SIG-M5 treated with dmso at 0.1 percent for 504 hours (cell line): Measurements from ENCODE around the gene GAGE10.

ENCODE experiments used
- DNase-seq: peaks from one replicate; lab custom pipeline; 2025; ENCODE audit not compliant: unreplicated experiment; lab: John Stamatoyannopoulos, UW

GAGE10 gene, protein sequence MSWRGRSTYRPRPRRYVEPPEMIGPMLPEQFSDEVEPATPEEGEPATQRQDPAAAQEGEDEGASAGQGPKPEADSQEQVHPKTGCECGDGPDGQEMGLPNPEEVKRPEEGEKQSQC

DNA sequence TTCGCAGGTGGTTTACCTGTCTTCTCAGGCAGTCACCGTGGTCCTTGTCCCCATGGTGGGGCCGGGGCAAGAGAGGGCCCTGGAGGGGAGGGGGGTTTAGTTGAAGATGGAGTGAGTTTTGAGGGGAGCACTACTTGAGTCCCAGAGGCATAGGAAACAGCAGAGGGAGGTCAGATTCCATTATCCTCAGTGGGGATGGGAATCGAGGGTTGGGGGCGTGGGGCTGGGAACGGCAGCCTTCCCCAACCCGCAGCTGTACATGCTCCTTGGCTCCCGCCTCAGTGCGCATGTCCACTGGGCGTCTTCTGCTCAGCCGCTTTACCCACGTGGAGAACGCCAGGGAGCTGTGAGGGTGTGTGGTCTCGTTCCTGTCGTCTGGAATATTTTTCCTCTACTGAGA, at the start of gene GAGE10:
Gene GAGE10, plus strand, starts transcription at position 301 of the 400 bp plus-strand sequence. CDS start 1,214 bp downstream, outside the sequence.
- DNase-seq = no peak

DNA sequence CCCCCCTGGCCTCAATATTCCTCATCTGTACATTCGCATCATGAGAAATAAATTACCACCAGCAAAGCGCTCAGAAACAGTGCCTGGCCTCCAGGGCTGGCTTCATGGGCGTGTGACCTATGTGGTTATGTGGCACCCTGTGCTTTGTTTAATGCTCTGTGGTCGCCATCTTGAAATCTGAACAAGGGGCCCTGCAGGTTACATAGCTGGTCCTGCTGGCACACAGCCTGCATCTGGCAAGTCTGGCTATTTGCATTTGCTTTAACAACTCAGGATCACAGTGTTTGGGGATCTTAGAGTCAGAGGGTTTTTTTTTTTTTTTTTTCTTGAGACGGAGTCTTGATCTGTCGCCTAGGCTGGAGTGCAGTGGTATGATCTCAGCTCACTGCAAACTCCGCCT, 48.8 kb upstream of the GAGE10 start:
- no peak for DNase-seq

DNA sequence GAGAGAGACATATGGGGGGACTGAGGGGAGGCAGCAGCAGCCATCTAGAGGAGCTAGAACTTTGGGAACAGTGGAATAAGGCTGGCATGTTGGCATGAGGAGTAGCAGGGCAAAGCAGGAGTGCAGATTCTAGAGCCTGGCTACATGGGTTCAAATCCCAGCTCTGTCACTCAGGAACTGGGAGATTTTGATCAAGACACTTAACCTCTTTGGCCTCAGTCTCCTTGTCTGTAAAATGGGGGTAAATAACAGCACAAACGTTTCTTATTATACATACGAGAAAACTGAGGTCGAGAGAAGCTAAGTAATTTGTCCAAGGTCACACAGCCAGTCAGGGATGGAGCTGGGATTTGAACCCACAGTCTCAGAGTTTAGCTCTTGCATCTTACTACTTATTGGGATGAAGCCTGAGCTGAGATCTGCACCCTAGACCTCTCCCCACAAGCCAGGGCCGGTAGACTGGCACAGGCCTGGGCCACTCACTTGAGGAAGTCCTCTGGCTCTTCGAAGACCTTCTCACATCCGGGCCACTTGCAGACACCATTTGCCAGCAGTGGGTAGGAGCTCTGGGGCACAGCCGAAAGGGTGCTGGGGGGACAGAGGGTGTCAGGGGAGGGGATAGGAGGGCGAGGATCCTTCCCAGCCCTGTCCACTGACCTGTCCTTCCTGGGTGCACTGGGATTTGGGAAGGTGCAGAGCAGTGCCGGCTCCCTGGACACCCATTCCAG, 47.0 kb upstream of the GAGE10 start:
- no peak for DNase-seq

DNA sequence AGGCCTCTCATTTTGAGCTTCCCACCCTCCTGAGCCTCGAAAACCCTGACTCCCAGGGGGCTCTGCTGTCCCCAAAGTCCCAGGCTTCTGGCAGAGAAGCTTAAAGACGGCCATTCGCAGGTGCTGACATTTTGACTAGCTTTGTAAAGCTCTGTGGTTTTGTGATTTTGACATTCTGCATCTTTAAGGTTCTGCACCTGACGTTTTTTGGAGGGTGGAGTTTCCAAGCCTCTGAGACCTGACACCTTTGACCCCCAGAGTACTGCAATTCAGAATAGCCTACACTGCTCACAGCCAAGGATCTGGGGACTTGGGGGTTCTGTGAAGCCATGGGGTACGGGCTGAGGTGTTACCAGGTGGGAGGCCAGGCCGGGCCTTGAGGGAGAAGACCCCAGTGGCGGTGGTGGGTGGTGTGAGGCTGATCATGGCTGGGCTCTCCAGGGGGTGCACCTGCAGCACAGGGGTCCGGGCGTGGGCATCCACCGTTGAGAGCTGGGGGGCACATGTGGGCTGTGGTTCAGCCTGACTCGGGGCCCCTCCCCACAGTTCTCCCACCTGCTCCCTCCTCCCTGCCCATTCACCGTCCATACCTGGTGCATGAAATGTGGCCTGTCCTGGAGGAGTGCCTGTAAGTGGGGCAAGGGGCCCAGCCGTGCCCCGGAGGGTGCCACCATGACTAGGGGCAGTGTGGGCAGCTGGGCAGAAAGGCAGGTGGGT, 46.2 kb upstream of the GAGE10 start:
- no peak for DNase-seq

DNA sequence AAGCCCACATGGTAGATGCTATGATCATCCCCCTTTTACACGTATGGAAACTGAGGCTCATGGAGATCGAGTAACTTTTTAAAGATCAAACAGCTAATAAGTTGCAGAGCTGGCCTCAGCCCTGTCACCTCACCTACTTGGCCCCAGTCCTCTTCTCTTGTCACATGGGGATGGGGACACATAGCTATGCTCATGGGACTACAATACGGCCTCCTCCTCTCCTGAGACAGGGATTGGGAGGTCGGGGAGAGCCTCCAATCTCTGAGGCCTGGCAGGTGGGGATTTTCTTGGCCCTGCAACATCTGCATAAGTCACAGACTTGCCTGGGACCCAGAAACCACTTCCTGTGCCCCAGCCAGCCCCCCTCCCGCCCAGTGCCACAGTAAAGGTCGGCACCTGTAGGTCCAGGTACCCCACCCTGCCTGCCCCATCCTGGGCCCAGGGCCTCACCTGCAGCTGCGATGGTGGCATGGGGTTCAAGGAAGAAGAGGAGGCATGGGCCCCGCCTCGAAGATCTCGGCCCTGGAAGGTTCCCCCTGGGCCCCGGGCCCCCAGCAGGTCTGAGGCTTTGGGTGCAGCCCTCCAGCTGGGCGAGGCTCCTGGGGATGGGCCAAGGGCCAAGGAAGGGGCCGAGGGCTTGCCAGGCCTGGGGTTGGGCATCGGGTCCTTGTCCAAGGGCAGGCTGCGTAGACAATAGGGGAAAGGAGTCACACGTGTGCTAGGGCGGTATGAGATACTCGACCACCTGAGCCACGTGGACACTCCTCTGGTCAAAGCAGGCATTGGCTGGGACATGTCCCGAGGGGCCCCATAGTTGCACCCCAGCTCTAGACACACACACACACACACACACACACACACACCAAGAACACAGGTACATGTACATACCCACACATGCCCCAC, 45.3 kb upstream of the GAGE10 start:
- DNase-seq = no peak

DNA sequence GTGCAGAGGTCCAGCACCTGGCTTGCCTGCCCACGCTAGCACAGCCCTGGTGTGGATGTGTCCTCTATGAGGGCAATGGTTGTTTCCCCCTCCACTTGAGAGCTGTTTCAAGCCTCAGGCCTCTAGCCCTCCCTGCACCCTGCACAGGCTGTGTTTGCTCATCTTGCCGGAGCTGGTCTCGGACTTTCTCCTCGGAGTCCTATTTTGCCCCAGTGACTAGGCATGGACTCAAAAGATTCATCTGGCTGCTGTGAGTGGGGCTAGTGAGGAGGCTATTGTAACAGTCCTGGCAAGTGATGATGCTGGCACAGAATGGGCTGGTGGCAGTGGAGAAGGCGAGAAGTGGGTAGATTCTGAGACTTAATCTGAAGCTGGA, 44.7 kb upstream of the GAGE10 start:
- DNase-seq = no peak

DNA sequence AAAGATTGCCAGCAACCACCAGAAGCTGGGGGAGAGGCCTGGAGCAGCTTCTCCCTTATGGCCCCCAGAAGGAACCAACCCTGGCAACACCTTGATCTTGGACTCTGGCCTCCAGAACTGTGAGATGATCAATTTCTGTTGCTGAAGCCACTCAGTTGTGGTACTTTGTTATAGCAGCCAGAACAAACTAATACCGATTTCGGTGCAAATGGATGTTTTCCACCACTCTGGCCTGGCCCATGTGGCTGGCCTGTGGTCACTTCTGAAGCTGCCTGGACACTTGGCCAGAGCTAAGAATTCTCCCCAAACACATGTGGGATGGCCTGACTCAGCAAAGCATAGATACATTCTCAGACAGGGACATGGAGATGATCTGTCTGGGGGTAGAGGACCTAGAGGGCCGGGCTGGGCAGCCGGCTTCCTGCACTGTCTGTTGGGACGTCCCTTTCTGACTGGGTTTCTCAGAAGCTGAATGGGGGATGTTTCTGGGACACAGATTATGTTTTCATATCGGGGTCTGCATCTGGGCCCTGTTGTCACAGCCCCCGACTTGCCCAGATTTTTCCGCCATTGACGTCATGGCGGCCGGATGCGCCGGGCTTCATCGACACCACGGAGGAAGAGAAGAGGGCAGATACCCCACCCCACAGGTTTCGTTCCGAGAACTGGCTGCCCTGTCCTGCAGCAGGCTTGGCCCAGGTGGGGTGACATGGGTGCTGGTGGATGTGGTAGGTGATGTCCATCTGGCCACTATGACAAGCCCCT, 43.0 kb upstream of the GAGE10 start:
- no peak for DNase-seq

DNA sequence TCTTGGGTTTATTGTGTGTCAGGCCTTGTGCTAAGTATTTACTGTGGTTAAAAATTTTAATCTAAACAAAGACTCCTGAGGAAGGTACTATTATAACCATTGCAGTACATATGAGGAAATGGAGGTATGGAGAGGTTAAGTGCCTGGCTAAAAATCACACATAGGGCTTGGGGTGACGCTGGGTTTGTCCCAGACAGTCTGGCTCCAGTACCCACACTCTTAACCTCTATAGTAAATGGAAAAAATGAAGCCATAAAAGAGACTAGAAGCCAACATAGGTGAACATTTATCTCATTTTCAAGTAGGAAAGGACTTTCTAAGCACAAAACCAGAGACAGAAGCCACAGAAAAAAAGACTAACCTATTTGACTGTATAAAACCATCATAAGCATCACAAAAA, 40.8 kb upstream of the GAGE10 start:
- DNase-seq = no peak

DNA sequence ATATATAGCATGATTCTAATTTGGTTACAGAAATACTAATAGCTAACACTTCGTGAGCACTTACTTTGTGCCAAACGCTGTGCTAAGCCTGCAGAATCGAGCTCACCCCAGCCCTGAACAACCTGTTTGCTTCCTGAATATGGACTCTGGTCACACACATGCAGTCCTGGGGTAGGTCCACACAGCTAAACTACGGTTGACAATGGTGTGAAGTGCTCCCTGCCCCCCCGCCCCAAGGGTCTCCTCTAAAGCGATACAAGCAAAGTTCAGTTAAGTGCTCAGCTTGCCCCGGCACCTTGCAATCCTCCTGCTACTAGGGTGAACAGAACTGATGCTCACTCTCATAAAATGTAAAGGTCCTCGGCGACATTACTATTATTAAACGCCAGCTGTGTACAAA, 39.8 kb upstream of the GAGE10 start:
- no peak for DNase-seq

DNA sequence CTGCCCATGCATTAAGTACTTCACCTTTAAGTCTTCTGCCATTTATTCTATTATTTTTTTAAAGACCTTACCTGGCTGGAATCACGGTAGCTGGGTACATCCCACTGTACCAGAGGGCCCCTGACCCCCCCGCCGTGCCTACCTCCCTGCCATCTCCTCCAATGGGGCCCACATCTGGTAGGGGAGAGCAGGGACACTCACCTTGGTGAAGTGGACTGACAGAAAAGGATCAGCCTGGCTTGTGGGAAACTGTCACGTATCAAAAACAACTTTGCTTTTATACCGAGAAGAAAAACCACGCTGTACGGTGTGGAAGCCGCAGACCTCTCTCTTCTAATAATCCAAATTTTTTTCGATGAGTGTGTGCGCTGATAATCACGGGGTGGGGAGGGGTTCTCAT, 39.0 kb upstream of the GAGE10 start, which contains the start of gene FOXP3:
Gene FOXP3, minus strand, starts transcription at position 251 of the 400 bp plus-strand sequence. CDS start 6,205 bp downstream, outside the sequence.
- no peak for DNase-seq

DNA sequence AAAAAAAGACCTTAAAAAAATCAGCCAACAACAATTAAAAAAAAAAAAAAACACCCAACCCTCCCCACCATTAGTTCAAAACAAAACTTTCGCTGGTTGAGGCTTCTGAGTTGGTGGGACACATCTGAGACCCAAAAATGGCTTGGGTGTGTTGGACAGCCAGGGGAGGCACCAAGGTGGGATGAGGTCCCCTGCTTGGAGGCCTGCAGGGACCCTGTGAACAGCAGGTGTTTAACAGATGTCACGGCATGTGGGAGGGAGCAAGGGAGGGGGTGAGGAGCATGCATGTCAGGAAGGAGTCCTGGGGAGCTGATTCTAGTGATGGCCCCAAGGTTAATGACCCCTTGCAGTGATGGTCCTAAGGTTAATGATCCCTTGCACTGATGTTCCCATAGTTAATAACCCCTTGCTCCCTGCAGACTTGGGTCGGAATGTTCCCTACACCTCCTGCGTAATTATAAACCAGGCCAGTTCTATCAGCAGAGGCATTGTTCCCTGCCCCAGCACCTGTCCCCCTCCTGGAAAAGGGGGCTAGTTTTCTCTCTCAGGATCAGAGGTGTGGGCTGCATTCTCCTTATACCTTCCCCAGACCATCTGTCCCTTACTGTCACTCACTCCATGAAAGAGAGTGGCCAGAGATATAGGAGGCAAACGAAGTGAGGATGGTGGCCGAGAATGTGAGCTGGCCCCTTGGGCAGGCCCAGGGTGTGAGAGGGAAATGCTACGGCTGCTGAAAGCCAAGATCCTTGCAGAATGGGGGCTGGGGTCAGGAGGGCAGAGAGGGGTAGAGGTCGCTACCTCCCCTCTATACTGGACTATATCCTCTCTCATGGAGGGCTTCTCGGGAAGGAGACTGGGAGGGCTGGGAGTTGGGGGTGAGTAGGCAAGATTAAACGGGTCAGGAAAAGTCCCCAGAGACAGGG, 36.7 kb upstream of the GAGE10 start:
- DNase-seq = no peak

DNA sequence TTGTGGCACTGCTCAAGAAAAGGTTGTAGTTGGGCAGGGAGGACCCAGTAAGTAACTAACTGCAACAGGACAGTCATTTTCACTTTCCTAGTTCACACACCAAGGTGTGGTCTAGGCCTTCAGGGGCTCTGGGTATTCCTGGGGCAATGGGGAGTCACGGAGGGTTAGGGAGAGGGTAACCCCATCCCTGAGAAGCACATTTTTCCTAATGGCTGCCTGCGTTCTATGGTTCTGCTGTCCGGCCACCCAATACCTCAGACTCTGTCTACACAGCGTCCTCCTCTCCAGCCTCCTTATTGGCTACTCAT, 34.8 kb upstream of the GAGE10 start:
- no peak for DNase-seq

DNA sequence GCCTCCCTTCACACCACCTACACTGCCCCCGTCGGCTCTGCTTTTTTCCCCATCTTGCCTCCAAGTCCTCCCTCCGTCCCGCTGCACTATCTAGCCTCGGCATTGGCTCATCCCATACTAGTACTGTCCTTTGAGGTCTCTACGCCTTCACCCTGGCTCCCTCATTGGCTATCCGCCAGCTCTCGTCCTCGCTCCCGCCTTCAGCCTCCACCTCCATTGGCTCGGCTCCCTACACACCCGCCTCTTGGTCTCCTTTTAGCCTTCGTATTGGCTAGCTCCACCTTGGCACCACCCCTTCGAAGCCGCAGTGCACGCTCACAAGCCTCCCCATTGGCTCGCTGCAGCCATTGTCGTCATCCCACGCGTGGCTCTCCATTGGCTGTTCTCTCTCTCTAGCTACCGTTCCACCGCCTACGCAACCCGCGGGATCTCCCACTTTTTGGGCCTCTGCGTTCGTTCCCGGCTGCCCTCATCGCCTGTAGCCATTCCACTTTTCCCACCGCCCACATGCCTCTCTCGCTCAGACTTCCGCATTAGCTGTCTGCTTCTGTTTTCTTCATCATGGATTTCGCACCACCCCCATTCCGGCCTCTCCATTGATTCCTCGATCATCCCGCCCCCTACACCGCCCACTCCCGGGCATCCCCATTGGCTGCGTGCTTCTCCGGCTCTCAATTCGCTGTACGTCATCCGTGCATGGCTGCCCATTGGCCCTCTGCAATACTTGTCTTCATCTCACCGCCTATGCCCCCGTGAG, 34.3 kb upstream of the GAGE10 start:
- DNase-seq = peak; percentile 97

DNA sequence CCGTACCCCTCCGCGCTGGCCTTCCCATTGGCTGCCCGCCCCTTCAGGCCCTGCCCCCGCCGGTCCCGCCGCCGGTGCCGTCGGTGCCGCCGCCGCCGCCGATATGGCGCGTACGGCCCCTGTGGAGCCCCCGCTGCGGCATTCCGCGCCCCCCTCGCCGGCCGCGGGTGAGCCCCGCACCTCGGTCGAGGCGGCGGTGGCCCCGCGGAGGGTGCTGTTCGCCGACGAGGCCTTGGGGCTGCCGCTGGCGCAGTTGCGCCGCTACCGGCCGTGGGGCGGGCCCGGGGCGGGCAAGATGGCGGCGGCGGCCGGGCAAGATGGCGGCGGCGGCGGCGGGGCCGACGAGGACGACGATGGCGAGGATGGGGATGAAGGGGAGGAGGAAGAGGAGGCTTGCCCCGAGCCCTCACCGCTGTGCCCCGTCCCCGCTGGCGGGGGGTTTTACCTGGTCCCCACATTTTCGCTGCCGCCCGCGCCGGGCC, 33.6 kb upstream of the GAGE10 start, which contains the start of gene PPP1R3F:
Gene PPP1R3F, plus strand, starts transcription at position 27 of the 482 bp plus-strand sequence. Its CDS starts 77 bp downstream, at position 104.
- no peak for DNase-seq

DNA sequence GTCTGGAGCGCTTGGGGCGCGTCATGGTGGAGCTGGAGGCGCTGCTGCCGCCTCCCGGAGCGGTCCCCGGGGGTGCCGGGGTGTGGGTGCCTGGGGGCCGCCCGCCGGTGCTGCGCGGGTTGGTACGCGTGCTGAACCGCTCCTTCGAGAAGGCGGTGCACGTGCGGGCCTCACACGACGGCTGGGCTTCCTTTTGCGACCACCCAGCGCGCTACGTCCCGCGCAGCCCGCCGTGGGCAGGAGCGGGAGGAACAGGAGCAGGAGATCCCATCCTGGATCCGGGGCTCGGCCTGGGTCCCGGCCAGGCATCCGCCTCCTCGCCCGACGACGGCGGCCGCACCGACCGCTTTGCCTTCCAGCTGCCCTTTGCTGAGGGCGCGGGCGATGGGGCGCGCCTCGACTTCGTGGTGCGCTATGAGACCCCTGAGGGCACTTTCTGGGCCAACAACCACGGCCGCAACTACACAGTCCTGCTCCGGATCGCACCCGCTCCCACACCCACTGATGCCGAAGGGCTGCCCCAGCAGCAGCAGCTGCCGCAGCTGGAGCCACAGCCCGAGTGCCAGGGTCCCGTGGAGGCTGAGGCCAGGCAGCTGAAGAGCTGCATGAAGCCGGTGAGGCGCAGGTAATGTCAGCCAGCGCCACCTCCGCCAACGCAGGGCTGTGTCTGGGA, 33.1 kb upstream of the GAGE10 start:
- DNase-seq = no peak

DNA sequence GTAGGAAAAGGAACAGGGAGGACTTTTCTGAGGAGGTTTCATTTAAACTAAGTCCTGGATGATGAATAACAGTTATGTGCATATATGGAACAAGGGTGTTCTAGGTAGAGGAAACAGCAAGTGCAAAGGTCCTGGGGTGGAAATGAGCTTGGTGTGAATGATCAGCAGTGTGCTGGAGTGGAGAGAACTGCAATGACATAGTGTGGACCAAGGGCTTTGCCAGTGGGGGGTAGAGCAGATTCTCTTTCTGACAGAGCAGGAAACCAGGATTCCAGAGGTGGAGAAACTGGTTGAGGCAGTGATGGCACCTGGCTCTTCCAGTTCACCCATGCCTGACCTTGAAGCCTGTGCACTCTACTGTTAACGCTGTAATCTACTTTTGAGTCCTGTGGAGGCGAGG, 32.1 kb upstream of the GAGE10 start:
- peak; percentile 9 for DNase-seq

DNA sequence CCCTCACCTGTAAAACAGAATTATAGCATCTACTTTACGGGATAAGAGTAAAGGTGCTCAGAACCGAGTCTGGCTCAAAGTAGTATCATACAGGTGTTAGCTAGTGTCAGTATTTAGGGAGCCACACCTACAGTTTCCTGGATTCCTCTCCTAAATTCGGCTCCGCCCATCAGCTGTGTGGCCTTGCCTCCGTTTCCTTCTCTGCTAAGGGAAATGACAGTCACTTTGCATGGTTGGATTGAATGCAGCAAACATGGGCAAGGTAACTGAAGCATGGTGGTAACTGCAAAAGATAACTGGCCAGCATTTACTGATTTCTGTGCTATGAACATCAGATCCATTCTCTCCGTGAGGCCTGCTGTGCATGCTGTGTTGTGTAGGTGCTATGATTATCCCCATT, 31.0 kb upstream of the GAGE10 start:
- no peak for DNase-seq

DNA sequence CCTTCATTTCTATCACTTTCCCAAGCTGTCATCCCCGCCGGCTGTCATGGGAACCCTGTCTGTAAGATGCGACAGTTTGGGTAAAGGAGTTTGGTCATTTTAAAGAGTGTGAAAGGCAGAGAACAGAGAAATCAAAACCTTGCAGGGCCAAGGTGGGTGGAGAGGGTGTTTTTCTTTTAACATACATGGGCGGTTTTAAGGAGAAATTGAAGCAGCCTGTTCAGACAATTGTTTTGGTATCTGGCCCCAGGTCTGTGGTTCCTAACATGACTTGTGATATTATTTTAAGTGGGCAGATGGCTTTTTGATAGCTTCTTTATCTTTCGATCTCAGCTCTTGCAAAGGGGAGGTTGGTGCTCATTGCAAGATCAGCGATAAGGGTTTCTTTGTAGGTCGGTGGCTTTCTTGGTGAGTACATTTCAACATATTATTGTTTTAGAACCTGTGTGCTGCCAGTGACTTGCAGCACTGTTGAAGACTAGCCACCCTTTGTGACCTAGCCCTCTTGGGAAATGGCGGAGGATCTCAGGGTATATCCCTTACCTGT, 30.2 kb upstream of the GAGE10 start:
- DNase-seq = no peak
